NCI-H1417 treated with DMSO at 0.1 percent for 48 hours (cell line): ENCODE data around the gene EXTL2.
"Not testable (repeated sequence)": the region's sequence is repeated elsewhere in the genome, so short reads cannot be mapped to it uniquely, and the experiment has no call there.

Source experiments
- DNase-seq: peaks from one replicate; lab custom pipeline; 2025; lab: John Stamatoyannopoulos, UW

Gene EXTL2

DNA sequence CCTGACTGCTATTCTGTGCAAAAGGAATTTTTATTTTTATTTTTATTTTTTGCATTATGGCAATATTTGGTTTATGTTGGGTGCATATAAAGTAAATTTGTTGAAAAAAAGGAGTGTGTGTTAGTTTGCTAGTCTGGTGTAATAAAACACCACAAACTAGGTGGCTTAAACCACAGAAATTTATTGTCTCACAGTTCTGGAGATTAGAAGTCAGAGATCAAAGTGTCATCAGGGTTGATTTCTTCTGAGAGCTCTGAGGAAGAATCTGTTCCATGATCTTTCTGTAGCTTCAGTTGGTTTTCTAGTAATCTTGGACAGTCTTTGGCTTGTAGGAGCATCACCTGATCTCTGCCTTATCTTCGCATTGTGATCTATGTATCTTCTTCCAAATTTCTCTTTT lies 7.7 kb upstream of the EXTL2 start:
- no peak for DNase-seq

DNA sequence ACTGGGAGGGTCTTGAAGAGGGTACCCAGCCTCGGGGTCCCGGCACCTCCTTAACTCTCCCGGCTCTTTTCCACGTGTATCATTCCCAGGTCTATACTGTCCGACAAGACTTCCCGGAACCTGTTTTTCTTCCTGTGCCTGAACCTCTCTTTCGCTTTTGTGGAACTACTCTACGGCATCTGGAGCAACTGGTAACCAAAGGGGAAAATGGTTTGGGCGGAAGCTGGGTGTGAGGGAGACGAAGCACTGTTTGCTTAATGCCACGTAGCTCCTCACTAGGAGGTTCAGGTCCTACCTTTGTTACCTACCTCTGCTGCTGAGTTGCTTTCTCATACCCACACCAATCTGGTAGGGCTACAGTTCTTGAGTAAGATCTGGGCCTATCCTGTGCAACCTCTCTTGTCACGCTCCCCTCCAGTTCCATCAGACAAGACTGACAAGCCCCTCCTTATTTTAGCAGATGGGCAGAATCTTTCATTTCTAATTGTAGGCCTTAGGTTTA lies 1.9 kb upstream of the EXTL2 start:
- DNase-seq = no peak

- no peak for DNase-seq
Observed at GRCh38 chr1:100895540-100896480, 1.2 kb upstream of the EXTL2 start, which contains the start of gene SLC30A7. Gene SLC30A7 (plus strand): TSS chr1:100896090. CDS start chr1:100896263, 173 bp downstream.

DNA sequence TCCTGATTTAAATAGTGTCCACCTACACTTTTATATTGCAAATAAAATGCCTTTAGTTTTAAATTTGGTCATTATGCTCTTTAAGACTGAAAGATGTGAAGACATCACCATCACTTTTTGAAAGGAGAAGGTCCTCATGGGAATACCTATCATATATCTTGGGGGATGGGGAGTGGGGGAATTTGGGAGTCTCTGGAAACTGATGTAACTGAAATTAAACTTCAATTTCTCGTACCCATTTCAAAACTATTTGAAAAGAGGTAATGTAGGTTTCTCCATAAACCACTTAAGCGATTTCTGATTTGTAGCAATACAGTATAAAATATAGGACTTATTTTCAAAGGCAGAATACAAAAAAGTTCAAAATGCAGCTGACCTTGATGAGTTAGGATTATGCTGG lies 924 bp downstream of the EXTL2 start:
- DNase-seq = no peak

- DNase-seq = no peak
Observed at GRCh38 chr1:100892554-100892953, 2.1 kb downstream of the EXTL2 start.

DNA sequence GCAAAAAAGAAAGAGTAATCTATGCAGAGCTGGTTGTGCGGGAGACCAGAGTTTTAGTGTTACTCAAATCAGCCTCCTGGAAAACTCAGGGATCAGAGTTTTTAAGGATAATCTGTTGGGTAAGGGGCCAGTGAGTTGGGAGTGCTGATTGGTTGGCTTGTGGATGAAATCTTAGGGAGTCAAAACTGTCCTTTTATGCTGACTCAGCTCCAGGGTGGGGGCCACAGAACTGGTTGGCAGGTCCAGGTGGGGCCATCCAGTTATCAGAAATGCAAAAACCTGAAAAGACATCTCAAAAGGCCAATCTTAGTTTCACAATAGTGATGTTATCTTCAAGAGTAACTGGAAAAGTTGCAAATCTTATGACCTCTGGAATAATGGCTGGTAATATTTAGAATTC lies 3.3 kb downstream of the EXTL2 start:
- DNase-seq = no peak

GRCh38 chr1:100889869-100890482 lies 4.7 kb downstream of the EXTL2 start:
- not testable (repeated sequence) for DNase-seq

GRCh38 chr1:100889007-100889406 lies 5.6 kb downstream of the EXTL2 start:
- not testable (repeated sequence) for DNase-seq

- no peak for DNase-seq
Observed at GRCh38 chr1:100883963-100884362, 10.7 kb downstream of the EXTL2 start.

- no peak for DNase-seq
Observed at GRCh38 chr1:100882698-100883097, 11.9 kb downstream of the EXTL2 start.

DNA sequence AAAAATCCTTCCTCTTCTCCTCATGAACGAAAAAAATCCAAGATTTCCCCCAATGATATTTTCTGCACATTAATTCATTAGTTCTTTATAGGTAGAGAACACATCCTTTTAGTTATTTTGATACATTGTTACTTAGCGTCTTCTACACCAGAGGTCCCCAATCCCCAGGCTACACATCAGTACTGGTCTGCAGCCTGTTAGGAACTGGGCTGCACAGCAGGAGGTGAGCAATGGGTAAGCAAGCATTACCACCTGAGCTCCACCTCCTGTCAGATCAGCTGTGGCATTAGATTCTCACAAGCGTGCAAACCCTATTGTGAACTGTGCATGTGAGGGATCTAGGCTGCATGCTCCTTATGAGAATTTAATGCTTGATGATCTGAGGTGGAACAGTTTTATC lies 13.0 kb downstream of the EXTL2 start:
- DNase-seq = no peak

DNA sequence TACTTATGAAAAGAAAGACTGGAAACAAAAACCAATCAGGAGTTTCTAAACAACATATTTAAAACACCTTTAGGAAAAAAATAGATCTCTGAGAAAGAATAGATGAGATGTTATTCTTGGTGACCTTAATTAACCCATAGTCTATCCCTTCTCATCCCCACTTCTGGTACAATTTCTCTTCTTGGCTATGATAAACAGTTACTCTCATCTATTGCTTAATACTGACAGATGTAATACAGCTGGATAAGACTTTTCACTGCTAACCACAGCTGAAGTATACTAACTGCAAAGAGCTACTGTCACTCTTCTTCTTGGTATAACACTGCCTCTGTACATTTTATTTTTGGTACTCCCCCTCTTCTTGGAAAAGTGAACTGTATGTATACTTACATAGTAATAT lies 15.2 kb downstream of the EXTL2 start:
- DNase-seq = no peak

- no peak for DNase-seq
Observed at GRCh38 chr1:100876291-100876690, 18.4 kb downstream of the EXTL2 start.

DNA sequence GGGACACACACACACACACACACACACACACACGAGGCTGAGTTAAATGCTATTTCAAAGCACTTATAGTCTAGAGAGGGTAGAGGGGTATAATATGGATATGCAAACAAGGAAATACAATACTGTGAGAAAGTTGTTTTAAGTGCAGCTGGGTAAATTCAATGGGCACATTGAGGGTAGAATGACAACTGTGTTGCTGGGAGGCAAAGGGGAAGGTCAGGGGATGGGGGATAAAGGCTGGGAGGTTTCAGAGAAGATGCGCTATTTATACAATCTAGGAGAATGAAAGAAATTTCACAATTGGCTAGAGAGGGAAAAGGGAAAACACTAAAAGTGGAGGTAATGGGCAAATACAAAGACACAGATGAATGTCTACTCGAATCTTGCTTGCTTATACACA lies 19.4 kb downstream of the EXTL2 start:
- DNase-seq = no peak

DNA sequence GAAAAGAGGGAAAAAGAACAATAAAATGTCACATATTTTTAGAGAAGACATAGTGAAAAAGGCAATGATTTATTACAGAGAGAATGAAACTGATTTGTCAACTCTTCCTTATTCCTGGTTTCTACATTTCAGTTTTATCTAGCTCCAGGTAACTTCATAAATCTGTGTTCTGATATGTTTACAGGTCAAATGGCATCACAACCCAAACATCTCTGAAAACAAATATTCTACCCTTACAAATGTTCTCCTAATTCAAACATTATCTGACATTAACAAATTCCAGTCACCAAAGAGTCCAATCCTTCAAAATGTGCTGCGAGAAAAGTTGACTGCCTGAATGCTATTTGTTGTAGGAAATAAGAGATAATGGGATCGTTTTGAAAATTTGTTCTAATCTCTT lies 20.2 kb downstream of the EXTL2 start:
- no peak for DNase-seq

DNA sequence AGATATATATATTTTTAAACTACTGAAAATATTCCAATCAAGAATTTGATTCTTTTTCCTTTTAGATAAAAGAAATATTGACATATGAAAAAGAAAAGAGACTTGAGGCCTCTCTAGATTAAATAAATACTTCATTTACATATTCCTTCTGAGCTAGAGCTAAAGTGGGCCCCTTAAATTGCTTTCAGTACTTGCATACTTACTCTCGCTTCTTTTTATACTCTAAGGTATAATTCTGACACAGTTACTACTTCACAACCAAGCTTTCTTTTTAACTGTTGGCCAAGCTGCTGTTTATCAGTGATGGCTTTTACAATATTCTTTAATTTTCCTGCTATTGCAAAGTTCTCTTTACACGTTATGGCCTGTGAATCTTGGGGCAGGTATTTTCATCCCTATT lies 24.6 kb downstream of the EXTL2 start:
- no peak for DNase-seq

DNA sequence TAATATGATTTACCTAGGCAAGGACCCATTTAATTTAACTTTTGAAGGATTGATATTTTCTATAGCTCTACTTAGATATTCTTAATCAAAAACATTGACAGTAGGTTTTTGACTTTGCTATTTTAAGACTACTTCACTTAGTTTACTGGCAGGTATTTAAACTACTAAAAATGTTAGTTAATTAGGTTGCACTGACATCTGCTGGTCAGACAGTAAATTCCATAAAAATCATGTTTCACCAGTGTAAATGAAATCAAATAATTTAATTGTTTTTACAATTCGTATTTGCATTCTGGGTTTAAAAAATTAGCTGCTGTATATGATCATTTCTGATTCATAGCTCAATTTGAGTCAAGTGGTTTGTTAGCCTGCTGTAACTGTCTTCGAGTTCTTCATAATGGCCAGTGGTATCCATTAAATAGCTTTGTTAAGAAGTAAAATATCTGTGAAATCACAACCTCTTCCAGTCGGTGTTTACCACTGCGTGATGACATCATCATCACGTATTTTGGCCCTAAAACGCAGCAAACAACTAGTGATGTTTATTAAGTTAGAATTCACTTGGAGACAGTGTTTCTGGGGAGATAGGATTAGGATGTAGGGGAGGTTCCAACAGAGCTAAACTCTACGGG lies 26.2 kb downstream of the EXTL2 start:
- no peak for DNase-seq

DNA sequence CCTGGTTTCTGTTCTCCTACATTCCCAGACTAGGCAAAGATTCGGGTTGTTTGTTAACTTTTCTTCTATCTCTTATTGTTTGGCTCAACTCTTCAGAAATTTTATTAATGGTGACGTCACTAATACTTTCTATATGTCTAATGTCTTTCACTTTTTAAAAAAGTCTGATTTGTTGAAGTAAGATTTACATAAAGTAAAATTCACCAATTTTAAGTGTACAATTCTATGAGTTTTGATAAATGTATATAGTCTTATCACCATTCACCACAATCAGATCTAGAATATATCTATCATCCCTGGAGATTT lies 27.8 kb downstream of the EXTL2 start:
- DNase-seq = no peak

DNA sequence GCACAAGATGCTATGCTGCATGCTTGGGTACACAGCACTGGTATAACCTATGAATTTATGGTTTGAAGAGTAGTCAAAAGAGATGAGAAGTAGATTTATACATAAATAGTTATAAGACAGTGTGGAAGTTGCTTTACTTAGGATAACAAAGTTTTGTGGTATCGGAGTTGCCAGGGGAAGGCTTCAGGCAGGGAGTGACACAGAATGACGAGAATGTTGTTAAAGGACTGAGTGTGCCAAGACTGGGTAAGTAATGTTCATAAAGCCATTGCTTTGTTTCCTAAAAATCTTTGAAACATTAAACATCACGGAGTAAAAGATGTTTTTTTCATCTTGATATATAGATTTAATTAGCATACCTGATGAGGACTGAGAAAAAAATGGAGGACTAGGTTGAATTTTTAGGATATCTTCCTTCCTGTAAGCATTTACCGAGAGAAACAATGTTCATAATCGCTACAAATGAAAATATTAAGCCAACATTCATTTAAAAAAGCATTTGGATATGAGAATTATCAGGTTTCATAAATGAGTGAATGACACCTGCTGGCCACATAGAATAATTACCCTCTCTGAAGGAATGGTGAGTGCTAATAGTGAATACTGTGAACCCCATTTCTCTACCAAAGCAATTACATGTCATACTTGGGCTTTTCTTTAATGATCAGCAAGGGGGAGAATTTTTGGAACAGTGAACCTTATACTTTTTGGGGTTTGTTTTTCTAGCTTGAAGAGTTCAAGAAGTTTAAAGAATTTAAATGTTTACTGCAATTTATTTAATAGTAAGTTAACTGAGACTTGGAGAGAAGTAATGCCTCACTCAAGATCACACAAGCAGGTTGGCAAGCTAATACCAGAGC lies 28.4 kb downstream of the EXTL2 start:
- DNase-seq = no peak

GRCh38 chr1:100862591-100862990 lies 32.1 kb downstream of the EXTL2 start:
- no peak for DNase-seq

- DNase-seq = no peak
Observed at GRCh38 chr1:100861379-100861778, 33.3 kb downstream of the EXTL2 start.

DNA sequence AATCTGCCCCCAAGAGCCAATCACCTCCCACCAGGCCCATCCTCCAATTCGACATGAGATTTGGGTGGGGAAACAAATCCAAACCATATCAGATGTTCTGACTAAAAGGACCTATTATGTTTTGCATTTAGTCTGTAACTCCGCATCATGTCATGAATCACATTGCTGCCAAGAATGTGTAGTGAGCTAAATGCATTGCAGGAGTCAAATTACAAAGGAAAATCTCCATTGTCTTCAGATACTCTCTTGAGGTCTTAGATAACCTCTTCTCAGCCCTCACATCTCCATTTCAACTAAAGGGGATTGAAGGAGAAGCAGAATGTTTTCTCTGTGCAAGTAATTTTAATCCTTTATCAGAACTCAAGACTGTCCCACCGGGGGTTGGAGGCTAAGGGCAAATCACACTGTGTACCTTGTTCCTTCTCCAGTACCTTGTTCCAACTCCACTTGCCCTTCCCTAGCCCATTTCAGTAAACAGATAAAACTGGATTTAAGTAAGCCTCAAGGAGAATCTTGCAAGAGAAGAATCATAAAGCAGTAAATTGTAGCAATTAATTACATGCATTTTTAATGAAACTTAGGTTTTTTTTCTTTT lies 34.1 kb downstream of the EXTL2 start:
- DNase-seq = no peak
